K562 (cell line): ENCODE results near the gene SEC14L2. TPM values are rescaled to one million over a fixed set of nuclear protein-coding genes. Genes with fewer than 3 reads are reported as not detected.

Experiments used
- ATAC-seq: fragments of 200-7000 bp; cut with Tn5 transposase; 3 replicates; pipeline ENCODE4 v1.9.1; 2020; ENCODE audit warnings: moderate library complexity
- BruUV-seq: library from RNA; stranded (reverse); fragments of 400-500 nt; replicated peaks from 2 replicates; lab custom pipeline; 2021; lab: Mats Ljungman, UMichigan
- CTCF ChIA-PET: fragments of 300-600 bp; formaldehyde crosslinking; extraction: SDS; loops from one replicate; lab custom pipeline; 2021; ENCODE audit warnings: low intra/inter-chr PET ratio; lab: Yijun Ruan, JAX
- POLR2A ChIA-PET: fragments of 300-600, 350-650 bp; sonication (Branson Sonifier 250); formaldehyde crosslinking; extraction: SDS; loops from one replicate; lab custom pipeline; 2021; ENCODE audit warnings: antibody characterized with exemption, inconsistent platforms; lab: Yijun Ruan, JAX
- DNase-seq, 4 experiments: peaks; one replicate each; pipeline versions ENCODE4 v3.0.0 to v3.0.0-alpha.2; 2011 to 2018; ENCODE audit warnings: low spot score in 3 of 4, mixed read lengths in 3 of 4; ENCODE audit errors: extremely low read depth in 1 of 4
- FAIRE-seq: peaks from 2 replicates; lab custom pipeline; 2011; peaks lifted over from hg19 to GRCh38; lab: Jason Lieb, UNC
- H2AFZ ChIP-seq: 2 replicates; pipeline ENCODE4 v1.6.0; 2011; ENCODE audit warnings: low read depth, low read length, control low read depth, inconsistent platforms
- H3K27ac ChIP-seq: fragments of 200-600 bp; 3 replicates; pipeline ENCODE4 v1.8.0; 2011; ENCODE audit warnings: low read depth, mild to moderate bottlenecking, control low read depth, inconsistent platforms, low read length, moderate library complexity, mixed read lengths; ENCODE audit errors: extremely low read depth
- H3K27me3 ChIP-seq, 2 experiments: fragments of 300-600 bp in 1 of 2; 2 replicates in 1 of 2; 3 replicates in 1 of 2; pipeline versions ENCODE4 v1.6.0 to v1.8.0; 2011; ENCODE audit warnings: inconsistent platforms in 2 of 2, low read length in 2 of 2, mild to moderate bottlenecking in 1 of 2, mixed read lengths in 1 of 2, moderate library complexity in 1 of 2; ENCODE audit not compliant: control insufficient read depth in 2 of 2, insufficient read depth in 2 of 2
- H3K36me3 ChIP-seq: fragments of 300-600 bp; 3 replicates; pipeline ENCODE4 v1.8.0; 2011; ENCODE audit warnings: mild to moderate bottlenecking, low read length, inconsistent platforms; ENCODE audit not compliant: control insufficient read depth, insufficient read depth
- H3K4me1 ChIP-seq, 2 experiments: fragments of 200-600 bp in 1 of 2; replicated peaks in 1 of 2; 2 replicates in 1 of 2; 3 replicates in 1 of 2; pipeline versions ENCODE4 v1.5.1 to v1.8.0; 2011; ENCODE audit warnings: inconsistent platforms in 2 of 2, low read length in 2 of 2, mild to moderate bottlenecking in 1 of 2, mixed read lengths in 1 of 2, moderate library complexity in 1 of 2; ENCODE audit not compliant: control insufficient read depth in 2 of 2, insufficient read depth in 2 of 2
- H3K4me2 ChIP-seq: 2 replicates; pipeline ENCODE4 v1.6.1; 2011; ENCODE audit warnings: low read length, control low read depth, inconsistent platforms, mixed read lengths; ENCODE audit not compliant: insufficient read depth
- H3K4me3 ChIP-seq: fragments of 200-600 bp; sonication (generic), shearing (Covaris generic); 2 replicates; pipeline ENCODE4 v1.5.1; 2016; ENCODE audit warnings: control low read depth, inconsistent platforms
- H3K79me2 ChIP-seq: fragments of 200-600 bp; 3 replicates; pipeline ENCODE4 v1.8.0; 2011; ENCODE audit warnings: low read length, inconsistent platforms; ENCODE audit not compliant: control insufficient read depth, insufficient read depth
- H3K9ac ChIP-seq, 2 experiments: 2 replicates each; pipeline versions ENCODE4 v1.6.0 to v1.6.1; 2011; ENCODE audit warnings: low read depth in 2 of 2, low read length in 2 of 2, control low read depth in 1 of 2, inconsistent platforms in 1 of 2, mild to moderate bottlenecking in 1 of 2, mixed read lengths in 1 of 2; ENCODE audit not compliant: insufficient read depth in 1 of 2
- H3K9me1 ChIP-seq: one replicate; pipeline ENCODE4 v1.6.0; 2011; ENCODE audit warnings: inconsistent platforms, mild to moderate bottlenecking, low read length, moderate library complexity; ENCODE audit not compliant: control insufficient read depth, insufficient read depth
- H3K9me3 ChIP-seq: replicated peaks from 2 replicates; pipeline ENCODE4 v1.5.1; 2011; ENCODE audit warnings: low read depth, low read length, inconsistent platforms; ENCODE audit not compliant: control insufficient read depth, insufficient read depth
- H4K20me1 ChIP-seq: replicated peaks from 2 replicates; pipeline ENCODE4 v1.6.1; 2011; ENCODE audit warnings: low read length, inconsistent platforms, mixed read lengths; ENCODE audit not compliant: control insufficient read depth, insufficient read depth
- TCF7L2 ChIP-seq: fragments of 150-350 bp; IDR thresholded peaks from 2 replicates; pipeline ENCODE4 v1.6.1; 2016; ENCODE audit warnings: low read depth, mild to moderate bottlenecking, low read length, moderate library complexity
- TCFL5 ChIP-seq: fragments of 250-450 bp; sonication (Bioruptor Pico); conservative IDR thresholded peaks from 2 replicates; pipeline ENCODE4 v1.6.1; 2021; ENCODE audit warnings: mild to moderate bottlenecking, moderate library complexity, matching md5 sums
- YY1 ChIP-seq, 3 experiments: IDR thresholded peaks; 2 replicates each; pipeline ENCODE4 v1.6.1; 2011; ENCODE audit warnings: low read length in 2 of 3, mild to moderate bottlenecking in 2 of 3, moderate library complexity in 2 of 3, borderline replicate concordance in 1 of 3, control low read depth in 1 of 3, low read depth in 1 of 3; ENCODE audit not compliant: insufficient read depth in 3 of 3, insufficient replicate concordance in 2 of 3, control insufficient read depth in 1 of 3, insufficient read length in 1 of 3; ENCODE audit errors: extremely low read depth in 1 of 3
- ZNF766 ChIP-seq: fragments of 200-800 bp; sonication (Bioruptor generic); conservative IDR thresholded peaks from 2 replicates; pipeline ENCODE4 v1.6.1; 2016; ENCODE audit warnings: missing genetic modification characterization, missing compliant biosample characterization
- whole genome bisulfite sequencing: fragments of 100-300 bp; shearing (Covaris generic); methylation state at CpG from one replicate; pipeline ENCODE4 v1.1.6; 2016; ENCODE audit warnings: low coverage, mixed read lengths; ENCODE audit not compliant: insufficient coverage; ENCODE audit errors: missing lambda C conversion rate; 5-methylcytosine and 5-hydroxymethylcytosine counted together
- in situ Hi-C: fragments of 300-500 bp; cut with MboI; formaldehyde crosslinking; loops from 4 replicates; pipeline ENCODE4 v1.15.0; 2018; ENCODE audit warnings: inconsistent platforms, mixed read lengths
- intact Hi-C: fragments of 100-400 bp; cut with micrococcal nuclease; formaldehyde crosslinking; loops from 2 replicates; pipeline ENCODE4 v1.14.2; 2022
- polyA plus RNA-seq, 8 experiments: library from polyadenylated mRNA; depleted of rRNA in 4 of 8; stranded (reverse) in 5 of 8; unstranded in 3 of 8; fragments of >200 nt; fragmentation: Nextera tagmentation in 2 of 8; fragmentation: Illumina TruSeq in 1 of 8; extraction: Ambion mirVana in 2 of 8; extraction: Trizol in 1 of 8; gene quantifications; 2 replicates each; pipeline versions ENCODE4 v1.2.1 to v1.2.3, GENCODE V29; 2011 to 2014; ENCODE audit warnings: inconsistent platforms in 1 of 8, missing spikeins in 1 of 8
- total RNA-seq, 7 experiments: library from RNA; depleted of rRNA in 6 of 7; stranded (reverse); fragments of >200 nt in 6 of 7; fragmentation: Illumina TruSeq in 2 of 7; extraction: Trizol in 2 of 7; gene quantifications; 2 replicates each; pipeline versions ENCODE4 v1.2.1 to v1.2.3, GENCODE V29; 2011 to 2021; ENCODE audit warnings: low replicate concordance in 1 of 7

SEC14L2 gene
- total and polyA plus RNA-seq, 9 of the 15 experiments (the other 6 are each of a cell fraction or from before 2014, with no cell fraction given) = 0.03 to 0.17 (median 0.10) TPM

DNA sequence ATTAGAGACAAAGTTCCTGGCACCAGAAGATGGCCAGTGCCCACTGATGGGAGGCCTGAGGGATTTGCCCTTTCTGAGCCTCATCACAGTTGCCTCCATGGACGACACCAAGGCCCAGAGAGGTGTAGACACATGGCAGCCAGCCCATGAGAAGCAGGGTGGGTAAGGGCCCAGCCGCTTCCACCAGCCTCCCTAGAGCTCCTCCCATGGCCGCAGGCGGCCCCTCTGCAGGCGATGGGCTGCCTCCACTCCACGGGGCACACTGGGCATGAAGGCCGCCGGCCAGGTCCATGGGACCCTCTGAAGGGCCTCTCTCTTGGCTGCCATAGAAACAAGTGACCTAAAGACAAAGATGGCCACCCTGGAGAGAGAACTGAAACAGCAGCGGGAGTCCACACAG, 25.5 kb upstream of the SEC14L2 start:
- CTCF ChIA-PET = no interaction called here
- WGBS = 10% methylated on average over 2 of the region's 9 CpGs
- H4K20me1 ChIP-seq = no peaks in the 10 kb centered on the region
- H3K4me1 ChIP-seq = peaks cover 0 to 15% of the 10 kb centered on the region in 2 experiments; a peak in 2 of 5 replicates
- no peak for TF ChIP-seq TCF7L2
- TF ChIP-seq TCFL5 (CRISPR knock-in tag) = no peak
- no peak overlapping the region for H3K27ac ChIP-seq
- H3K4me2 ChIP-seq = no peak overlapping the region
- no peak for FAIRE-seq
- in situ Hi-C loops = no loop called here
- no peak overlapping the region for H2AFZ ChIP-seq
- H3K27me3 ChIP-seq = no peaks in the 10 kb centered on the region; a peak in 1 of 5 replicates
- no peaks in the 10 kb centered on the region for H3K79me2 ChIP-seq
- H3K36me3 ChIP-seq = no peaks in the 10 kb centered on the region
- H3K4me3 ChIP-seq = no peak overlapping the region
- ATAC-seq = no peak
- intact Hi-C loops = no loop called here
- H3K9me3 ChIP-seq = no peaks in the 10 kb centered on the region
- no TSS peak for BruUV-seq
- DNase-seq = no peak
- H3K9ac ChIP-seq = no peak overlapping the region; a peak in 1 of 4 replicates
- POLR2A ChIA-PET = interaction anchor here (0.6 kb wide), 1 partner anchor 149 kb away, joined by 4 read pairs; no protein-coding TSS in a partner anchor
- no peaks in the 10 kb centered on the region for H3K9me1 ChIP-seq

DNA sequence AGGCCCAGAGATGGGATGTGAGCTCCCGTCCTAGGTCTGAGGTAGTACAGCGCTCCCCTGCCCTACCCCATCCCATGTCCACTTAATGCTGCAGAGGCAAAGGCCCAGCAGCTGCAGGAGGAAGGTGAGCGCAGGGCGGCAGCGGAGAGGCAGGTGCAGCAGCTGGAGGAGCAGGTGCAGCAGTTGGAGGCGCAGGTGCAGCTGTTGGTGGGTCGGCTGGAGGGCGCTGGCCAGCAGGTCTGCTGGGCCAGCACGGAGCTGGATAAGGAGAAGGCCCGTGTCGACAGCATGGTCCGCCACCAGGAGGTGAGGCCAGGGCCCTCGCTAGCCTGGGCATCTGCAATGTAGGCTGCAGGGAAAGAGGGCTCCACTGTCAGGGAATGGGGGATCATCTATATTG, 24.8 kb upstream of the SEC14L2 start:
- H3K36me3 ChIP-seq = no peaks in the 10 kb centered on the region
- 40% methylated on average over 12 of the region's 13 CpGs for WGBS
- TF ChIP-seq YY1 (IDR thresholded peaks at IDR 0.05; ENCODE audit: borderline replicate concordance in 1 of 3, control insufficient read depth in 1 of 3, extremely low read depth in 1 of 3, insufficient read depth in 3 of 3, insufficient read length in 1 of 3, insufficient replicate concordance in 2 of 3, low read depth in 1 of 3, low read length in 2 of 3) (no peak), ZNF766 (CRISPR knock-in tag) (no peak)
- TF ChIP-seq, all 486 proteins: peak for 0
- Histone ChIP-seq H3K27ac (no peak overlapping the region), H3K9ac (no peak overlapping the region), H2AFZ (no peak overlapping the region), H4K20me1 (no peaks in the 10 kb centered on the region), H3K4me3 (no peak overlapping the region), H3K79me2 (no peaks in the 10 kb centered on the region), H3K9me3 (no peaks in the 10 kb centered on the region), H3K27me3 (no peaks in the 10 kb centered on the region; a peak in 1 of 5 replicates), H3K9me1 (no peaks in the 10 kb centered on the region), H3K4me2 (no peak overlapping the region), H3K4me1 (peaks cover 0 to 15% of the 10 kb centered on the region in 2 experiments; a peak in 2 of 5 replicates)
- ChIA-PET POLR2A (interaction anchor here (0.6 to 2.4 kb wide), 2 partner anchors 10 to 13 kb away, joined by 3 to 9 read pairs; no protein-coding TSS in a partner anchor), CTCF (no interaction called here)
- in situ Hi-C loops (no loop called here), intact Hi-C loops (no loop called here)
- FAIRE-seq (no peak), ATAC-seq (no peak), DNase-seq (no peak)
- BruUV-seq = no TSS peak
